ENCODE measurements around the gene NPLOC4.

DNA sequence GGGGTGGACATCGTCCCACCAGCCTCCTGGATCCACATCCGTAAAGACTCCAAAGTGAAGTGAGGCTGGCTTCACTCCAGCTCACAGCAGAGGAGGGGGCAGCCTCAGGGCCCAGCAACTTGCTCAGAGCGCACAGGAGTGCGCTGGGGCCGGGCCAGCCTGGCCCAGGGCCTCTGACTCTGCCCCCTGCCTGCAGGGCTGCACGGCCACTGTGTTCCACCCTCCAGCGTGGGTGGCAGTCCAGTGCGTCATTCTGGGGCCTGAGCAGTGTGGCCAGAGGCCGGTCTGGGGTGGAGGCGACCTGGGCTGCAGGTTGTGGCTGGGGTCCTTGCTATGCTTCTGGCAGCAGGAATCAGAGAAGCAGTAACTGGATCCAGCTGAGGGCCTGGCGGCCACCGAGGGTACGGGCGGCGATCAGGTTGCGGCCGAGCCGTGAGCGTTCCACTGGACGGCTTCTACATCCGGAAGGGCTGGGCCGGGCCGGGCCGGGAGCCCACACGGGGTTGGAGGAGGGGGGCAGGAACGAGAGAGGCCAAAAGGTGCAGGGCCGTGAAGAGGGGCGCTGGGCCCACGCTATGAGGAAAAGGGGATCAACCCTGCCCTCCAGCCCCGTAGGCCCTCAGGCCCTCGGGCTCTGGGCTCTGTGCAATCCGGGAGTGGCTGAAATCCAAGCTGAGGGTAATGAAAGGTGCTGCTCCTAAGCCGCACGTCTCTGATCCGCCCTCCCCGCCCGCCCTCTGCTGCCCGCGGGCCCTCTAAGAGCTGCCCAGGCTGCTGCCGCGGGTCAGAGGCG is 109.1 kb downstream of the NPLOC4 start, which contains the start of gene FSCN2:
- TF ChIP-seq, protein P1, sequence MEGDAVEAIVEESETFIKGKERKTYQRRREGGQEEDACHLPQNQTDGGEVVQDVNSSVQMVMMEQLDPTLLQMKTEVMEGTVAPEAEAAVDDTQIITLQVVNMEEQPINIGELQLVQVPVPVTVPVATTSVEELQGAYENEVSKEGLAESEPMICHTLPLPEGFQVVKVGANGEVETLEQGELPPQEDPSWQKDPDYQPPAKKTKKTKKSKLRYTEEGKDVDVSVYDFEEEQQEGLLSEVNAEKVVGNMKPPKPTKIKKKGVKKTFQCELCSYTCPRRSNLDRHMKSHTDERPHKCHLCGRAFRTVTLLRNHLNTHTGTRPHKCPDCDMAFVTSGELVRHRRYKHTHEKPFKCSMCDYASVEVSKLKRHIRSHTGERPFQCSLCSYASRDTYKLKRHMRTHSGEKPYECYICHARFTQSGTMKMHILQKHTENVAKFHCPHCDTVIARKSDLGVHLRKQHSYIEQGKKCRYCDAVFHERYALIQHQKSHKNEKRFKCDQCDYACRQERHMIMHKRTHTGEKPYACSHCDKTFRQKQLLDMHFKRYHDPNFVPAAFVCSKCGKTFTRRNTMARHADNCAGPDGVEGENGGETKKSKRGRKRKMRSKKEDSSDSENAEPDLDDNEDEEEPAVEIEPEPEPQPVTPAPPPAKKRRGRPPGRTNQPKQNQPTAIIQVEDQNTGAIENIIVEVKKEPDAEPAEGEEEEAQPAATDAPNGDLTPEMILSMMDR (conservative IDR thresholded peaks at IDR 0.05 in 1 of 2, IDR thresholded peaks at IDR 0.05 in 1 of 2; ENCODE audit: extremely low read depth in 1 of 2, insufficient read depth in 1 of 2, low read depth in 1 of 2, low read length in 2 of 2), result no peak
- TF ChIP-seq EZH2 (IDR thresholded peaks at IDR 0.05; ENCODE audit: borderline replicate concordance, low read length), result no peak
